ENCODE data around the gene CPSF4.

DNA sequence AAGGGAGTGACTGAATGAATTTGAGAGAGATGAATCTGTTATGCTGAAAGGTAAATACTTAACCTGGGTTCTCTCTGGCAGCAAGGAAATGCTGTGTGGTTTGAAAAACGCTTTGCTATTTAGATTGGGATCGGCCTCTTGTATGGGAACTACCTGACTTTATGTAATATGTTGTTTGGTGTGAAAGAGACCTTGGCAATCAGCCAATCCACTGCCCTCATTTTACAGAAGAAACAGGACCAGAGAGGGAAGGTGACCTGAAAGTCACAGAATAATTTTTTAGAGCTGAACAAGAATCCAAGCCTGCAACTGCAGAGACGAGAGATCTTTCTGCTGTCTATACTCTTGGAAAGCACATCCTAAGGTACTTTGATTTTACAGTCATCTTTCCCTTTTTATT is 28.9 kb upstream of the CPSF4 start:
- TF ChIP-seq, protein P1, sequence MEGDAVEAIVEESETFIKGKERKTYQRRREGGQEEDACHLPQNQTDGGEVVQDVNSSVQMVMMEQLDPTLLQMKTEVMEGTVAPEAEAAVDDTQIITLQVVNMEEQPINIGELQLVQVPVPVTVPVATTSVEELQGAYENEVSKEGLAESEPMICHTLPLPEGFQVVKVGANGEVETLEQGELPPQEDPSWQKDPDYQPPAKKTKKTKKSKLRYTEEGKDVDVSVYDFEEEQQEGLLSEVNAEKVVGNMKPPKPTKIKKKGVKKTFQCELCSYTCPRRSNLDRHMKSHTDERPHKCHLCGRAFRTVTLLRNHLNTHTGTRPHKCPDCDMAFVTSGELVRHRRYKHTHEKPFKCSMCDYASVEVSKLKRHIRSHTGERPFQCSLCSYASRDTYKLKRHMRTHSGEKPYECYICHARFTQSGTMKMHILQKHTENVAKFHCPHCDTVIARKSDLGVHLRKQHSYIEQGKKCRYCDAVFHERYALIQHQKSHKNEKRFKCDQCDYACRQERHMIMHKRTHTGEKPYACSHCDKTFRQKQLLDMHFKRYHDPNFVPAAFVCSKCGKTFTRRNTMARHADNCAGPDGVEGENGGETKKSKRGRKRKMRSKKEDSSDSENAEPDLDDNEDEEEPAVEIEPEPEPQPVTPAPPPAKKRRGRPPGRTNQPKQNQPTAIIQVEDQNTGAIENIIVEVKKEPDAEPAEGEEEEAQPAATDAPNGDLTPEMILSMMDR (IDR thresholded peaks at IDR 0.05) = no peak
- no peak for TF ChIP-seq POLR2A (IDR thresholded peaks at IDR 0.05)

All from thyroid gland (tissue), 4 donors.